ACHN (cell line): ENCODE results near the gene C4orf17.
A peak's percentile ranks its signal among the peaks of the same experiment; 100 is the strongest.
"Not testable (repeated sequence)": the region's sequence is repeated elsewhere in the genome, so short reads cannot be mapped to it uniquely, and the experiment has no call there.

Experiments
- DNase-seq: peaks from one replicate; pipeline ENCODE4 v3.0.0-alpha.2; 2015
- in situ Hi-C: cut with HindIII; loops from 2 replicates; pipeline ENCODE4 v1.10.0; 2017; ENCODE audit warnings: low sequenced_read_pairs, low pct_ligation_motif_present, low pct_unique_long_range_greater_than_20kb

C4orf17 gene

DNA sequence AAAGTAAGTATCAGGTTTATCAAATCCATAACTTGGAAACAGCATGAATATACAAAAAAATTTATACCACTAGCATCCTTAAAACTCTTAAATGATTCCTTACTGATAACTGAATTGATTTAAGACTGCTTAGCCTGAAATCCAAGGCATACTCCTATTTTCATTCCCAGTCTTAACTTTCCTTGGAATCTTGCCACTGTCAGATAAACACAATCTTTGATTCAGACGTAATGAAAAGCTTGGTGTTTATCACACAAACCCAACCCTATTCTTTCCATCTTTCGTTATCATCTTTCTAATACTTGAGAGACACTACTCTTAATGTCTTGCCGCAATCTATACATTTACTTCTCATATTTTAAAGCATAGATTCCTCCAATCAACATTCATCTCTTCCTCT, 19.1 kb downstream of the C4orf17 start:
- in situ Hi-C loops, result no loop called here
- DNase-seq, result no peak

DNA sequence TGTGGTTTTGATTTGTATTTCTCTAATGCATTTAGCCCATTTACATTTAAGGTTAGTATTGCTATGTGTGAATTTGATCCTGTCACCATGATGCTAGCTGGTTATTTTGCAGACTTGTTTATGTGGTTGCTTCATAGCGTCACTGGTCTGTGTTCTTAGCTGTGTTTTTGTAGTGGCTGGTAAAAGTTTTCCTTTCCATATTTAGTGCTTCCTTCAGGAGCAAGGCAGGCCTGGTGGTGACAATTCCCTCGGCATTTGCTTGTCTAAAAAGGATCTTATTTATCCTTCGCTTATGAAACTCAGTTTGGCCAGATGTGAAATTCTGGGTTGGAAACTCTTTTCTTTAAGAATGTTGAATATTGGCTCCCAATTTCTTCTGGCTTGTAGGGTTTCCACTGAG, 23.9 kb downstream of the C4orf17 start:
- DNase-seq, in situ Hi-C loops: not testable (repeated sequence)

DNA sequence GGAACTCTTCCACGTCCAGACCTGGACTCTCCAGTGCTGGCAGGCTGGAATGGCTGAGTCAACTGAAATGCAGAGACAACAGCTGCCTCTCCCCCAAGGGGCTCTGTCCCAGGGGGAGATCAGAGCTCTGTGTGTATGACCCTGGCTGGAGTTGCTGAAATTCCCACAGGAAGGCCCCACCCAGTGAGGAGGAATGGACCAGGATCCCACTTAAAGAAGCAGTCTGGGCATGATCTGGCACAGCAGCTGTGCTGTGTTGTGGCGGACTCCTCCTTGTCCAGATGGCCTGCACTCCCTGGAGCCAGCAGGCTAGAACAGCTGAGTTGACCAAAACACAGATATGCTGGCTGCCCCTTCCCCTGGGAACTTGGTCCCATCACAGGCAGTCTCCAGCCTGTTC, 25.4 kb downstream of the C4orf17 start:
- in situ Hi-C loops, result no loop called here
- no peak for DNase-seq

DNA sequence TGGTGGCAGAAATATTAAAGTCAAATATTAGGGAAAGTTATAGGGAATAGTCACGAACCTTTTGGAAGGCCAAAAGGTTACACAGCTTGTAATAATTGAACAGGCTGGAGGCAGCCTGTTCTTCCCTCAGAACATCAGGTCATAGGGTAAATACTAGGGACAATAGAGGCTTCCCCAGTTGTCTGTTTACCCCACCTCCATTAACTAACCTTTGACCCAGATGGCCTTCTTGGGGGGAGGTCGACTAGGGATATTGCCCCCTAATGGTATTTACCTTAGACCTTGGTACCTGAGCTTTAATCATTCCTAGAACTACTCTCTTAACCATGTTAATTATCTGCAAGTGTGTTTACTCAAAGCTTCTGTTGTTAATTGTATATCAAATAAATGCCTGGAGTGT, 26.0 kb downstream of the C4orf17 start:
- DNase-seq, result no peak
- in situ Hi-C loops, result no loop called here

- in situ Hi-C loops, result no loop called here
- DNase-seq, result no peak
Measured at GRCh38 chr4:99537674-99538073, 26.9 kb downstream of the C4orf17 start.

DNA sequence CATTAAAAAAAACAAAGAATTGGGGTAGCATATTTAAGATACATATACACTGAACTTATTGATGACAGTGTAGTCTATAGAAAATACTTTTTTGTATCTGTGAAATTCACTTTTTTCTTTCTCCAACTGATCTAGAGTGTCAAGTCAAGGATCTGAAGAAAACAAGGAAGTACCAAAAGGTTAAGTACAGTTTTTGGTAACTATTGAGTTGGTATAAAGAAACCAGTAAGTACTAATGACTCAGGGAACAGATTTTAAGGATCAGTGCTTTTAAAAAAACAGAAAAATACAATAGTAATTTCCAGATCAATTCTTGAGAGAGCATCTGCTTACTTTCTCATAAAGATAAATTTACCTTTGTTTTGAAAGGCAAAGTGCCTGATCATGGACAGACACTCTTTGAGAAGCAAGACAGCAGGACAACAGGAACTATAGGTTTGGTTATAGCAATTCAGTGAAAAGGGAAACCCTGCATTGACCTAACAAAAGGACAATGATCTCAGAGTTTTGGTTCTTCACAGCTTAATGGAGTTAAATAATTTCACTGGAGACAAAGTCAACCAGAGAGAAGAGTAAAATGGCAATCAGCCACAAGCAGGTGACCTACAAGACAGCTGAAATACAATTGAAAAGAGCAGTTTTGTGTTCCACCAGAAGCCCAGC, 29.6 kb downstream of the C4orf17 start:
- in situ Hi-C loops, result no loop called here
- no peak for DNase-seq

DNA sequence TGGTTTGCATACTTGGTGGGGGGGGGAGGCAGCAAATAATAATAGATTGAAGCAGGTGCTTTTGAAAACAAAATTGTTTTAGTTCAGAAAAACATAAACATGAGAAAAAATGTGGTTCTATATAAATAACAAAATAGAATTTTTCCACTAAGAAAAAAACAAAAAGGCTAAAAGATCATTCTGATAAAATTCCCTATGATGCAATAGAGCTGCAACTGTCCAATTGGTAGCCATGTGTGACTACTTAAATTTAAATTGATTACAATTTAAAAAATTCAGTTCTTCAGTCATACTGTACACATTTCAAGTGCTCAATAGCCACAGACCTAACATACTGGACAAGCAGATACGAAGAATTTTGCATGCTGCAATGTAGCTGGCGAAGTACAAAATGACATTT, 42.1 kb downstream of the C4orf17 start:
- DNase-seq, result no peak
- in situ Hi-C loops, result no loop called here

DNA sequence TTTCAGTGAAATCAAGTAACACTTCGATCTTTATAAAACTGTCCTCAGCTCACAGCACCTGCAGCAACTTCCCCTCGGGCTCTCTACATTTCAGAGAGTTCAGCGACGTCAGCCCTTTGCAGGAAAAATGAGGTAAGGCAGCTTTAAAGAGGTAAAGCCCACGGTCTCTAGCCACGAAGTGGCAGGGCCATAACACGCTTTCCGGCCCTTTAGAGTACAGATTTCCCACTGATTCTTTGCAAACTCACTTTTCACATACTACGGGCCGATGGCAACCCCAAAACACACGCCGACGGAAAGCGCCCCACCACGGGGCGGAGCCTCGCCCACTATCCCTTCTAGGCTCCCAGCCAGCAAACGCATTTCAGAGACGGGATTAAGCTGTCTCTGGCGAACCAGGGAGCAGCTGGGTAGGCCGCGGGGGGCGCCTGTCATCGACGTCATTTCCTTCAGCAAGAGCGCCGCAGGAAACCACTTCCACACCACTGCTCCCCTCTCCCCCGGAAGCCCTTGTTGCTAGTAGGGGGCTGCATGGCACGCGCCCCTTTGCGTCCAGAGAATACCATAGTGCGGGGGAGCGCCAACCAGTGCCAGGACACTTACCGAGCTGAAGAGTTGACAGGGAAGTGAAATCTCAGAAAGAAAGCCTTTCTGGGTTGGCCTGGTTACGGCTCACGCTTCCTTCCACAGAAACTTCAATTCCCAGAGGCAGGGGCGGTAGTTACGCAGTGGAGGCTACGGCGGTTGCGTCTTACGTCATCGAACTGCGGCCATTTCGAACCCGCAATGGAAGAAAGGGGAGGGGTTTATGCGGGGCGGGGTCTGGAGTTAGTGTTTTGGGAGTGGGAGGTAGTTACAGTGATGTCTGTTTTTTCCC, 52.7 kb downstream of the C4orf17 start, which contains the start of gene TRMT10A:
TRMT10A (minus strand) TSS at position 730 of the 877 bp plus-strand sequence. CDS start 4,701 bp downstream, outside the sequence.
- in situ Hi-C loops, result no loop called here
- peak; percentile 95 for DNase-seq

- DNase-seq, result no peak
- in situ Hi-C loops, result no loop called here
Measured at GRCh38 chr4:99564921-99565320, 54.1 kb downstream of the C4orf17 start.

DNA sequence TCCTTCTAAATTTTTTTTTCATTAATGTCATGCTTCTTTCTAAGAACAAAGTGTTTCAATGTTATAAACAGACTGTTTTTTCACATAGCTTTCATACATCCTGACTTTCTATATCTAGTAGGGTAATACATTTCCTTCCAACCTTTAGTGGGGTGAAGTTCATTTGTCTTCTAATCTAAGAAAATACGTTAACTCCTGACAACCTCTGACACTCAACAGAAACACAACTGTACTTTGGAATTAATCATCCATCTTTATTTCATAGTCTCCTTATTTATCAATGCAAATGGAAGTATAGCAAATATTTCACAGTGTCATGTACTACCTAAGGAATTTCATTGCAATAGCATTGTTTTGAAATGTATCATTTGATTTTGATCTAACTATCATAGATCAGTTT, 61.1 kb downstream of the C4orf17 start:
- in situ Hi-C loops, result no loop called here

GRCh38 chr4:99572527-99573240, 61.9 kb downstream of the C4orf17 start:
- in situ Hi-C loops, result no loop called here
- no peak for DNase-seq

More for the DNA sequence above, 61.1 kb downstream of the C4orf17 start:
- DNase-seq, result no peak

DNA sequence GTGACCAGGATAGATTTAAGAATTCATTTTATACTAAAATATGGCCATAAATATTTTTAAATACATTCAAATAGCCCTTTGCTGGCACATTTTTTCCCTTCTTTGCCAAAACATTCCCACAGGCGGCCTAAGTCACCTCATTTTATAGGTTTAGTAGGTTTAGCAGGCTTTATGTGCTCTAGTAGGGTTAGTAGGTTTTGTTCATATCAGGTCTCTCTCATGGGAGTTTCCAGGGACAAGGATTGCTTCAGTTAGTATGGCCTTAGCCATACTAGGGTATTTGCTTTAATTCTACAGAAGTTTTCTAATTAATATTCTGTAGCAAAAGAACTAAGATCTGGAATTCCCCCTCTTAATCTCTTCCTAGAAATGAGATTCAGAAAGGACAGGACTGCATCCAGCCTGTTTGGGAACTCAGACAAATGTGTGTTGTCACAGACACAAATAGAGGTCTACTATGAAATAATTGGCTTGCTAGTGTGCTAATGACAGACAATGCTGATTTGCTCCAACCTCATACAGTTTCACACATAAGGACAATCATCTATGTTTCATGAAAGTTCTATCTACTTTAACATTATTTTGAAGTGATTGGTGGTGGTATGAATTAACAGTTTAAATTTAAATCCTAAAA, 63.0 kb downstream of the C4orf17 start:
- DNase-seq, result no peak
- in situ Hi-C loops, result no loop called here

GRCh38 chr4:99574530-99575324, 63.9 kb downstream of the C4orf17 start, which contains the start of gene MTTP:
Gene MTTP, plus strand, starts transcription at chr4:99574824. Its CDS starts 86 bp downstream, at chr4:99574910.
- in situ Hi-C loops, result no loop called here
- no peak for DNase-seq

GRCh38 chr4:99578714-99579113, 67.9 kb downstream of the C4orf17 start:
- in situ Hi-C loops, result no loop called here
- no peak for DNase-seq

DNA sequence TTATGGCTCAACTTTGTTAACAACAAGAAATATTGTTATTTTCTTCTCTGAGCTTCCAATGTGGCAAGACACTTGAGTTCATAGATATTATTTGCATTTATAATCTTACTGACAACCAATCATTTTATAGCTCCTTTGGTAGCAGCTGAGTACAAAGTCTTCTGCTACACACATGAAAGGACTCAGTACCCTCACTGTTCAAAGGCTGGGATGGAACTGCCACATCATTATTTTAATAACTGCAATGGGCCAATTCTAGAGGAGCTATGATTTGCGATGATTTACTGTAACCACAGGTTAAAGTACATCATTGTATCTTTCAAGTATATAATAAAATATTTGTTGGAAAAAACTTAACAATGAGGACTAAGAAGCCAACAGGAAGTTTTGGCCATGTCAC, 74.7 kb downstream of the C4orf17 start:
- DNase-seq, result no peak
- in situ Hi-C loops, result no loop called here

GRCh38 chr4:99586322-99586721, 75.5 kb downstream of the C4orf17 start:
- no peak for DNase-seq
- in situ Hi-C loops, result no loop called here

DNA sequence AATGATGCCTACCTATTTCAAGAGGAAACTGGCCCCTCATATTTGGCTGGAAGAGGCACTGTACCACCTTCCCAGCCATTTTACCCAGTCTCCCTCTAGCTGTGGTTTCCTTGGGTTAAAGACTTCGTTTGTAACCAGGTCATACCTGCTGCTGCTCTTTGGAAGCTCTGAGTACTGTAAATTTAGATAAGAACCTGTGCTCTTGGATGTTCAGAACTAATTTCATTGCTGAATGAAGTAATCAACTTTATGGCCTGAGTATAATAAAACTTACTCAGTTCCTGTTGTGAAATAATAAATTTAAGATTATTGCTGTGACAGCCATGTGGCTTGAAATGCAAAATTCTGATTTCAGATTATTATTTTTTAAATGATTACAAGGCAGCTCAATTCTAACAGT, 76.0 kb downstream of the C4orf17 start:
- no peak for DNase-seq
- in situ Hi-C loops, result no loop called here

DNA sequence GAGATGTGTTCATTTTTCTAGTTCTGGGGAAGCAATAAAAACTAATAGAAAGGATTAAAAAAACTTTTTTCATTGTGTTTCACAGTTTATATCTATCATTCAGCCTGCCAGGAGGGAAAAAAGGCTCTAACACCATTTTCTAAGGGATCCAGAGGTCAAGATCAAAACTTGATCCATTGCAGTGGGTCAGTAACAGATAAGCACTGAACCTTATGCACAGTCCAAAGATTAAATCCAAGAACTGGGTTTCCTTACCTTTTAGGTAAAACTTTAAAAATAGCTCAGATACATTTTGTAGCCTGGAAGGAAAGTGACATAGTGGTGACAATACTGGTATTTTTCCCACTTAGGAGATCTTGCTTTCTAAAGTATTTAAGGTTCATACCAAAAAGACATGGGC, 76.5 kb downstream of the C4orf17 start:
- in situ Hi-C loops, result no loop called here
- no peak for DNase-seq
